HepG2 (cell line): ENCODE data around the gene EIF4G2. TPM values are rescaled to one million over a fixed set of nuclear protein-coding genes. Genes with fewer than 3 reads are reported as not detected.

Experiments
- AKAP8 ChIP-seq: sonication (generic); formaldehyde crosslinking; IDR thresholded peaks from 2 replicates; pipeline ENCODE4 v1.5.1; 2020; ENCODE audit warnings: mild to moderate bottlenecking, missing genetic modification reagents
- GMEB1 ChIP-seq: sonication (generic); formaldehyde crosslinking; IDR thresholded peaks from 2 replicates; pipeline ENCODE4 v1.5.1; 2020; ENCODE audit warnings: missing genetic modification reagents, mild to moderate bottlenecking, borderline replicate concordance
- HMG20A ChIP-seq: IDR thresholded peaks from 2 replicates; pipeline ENCODE4 v1.6.1; 2016; ENCODE audit warnings: borderline replicate concordance
- NAIF1 ChIP-seq: sonication (generic); formaldehyde crosslinking; IDR thresholded peaks from 2 replicates; pipeline ENCODE4 v1.5.0; 2020; ENCODE audit warnings: mild to moderate bottlenecking, missing genetic modification reagents, borderline replicate concordance
- REPIN1 ChIP-seq: sonication (generic); formaldehyde crosslinking; IDR thresholded peaks from 2 replicates; pipeline ENCODE4 v1.8.0; 2022; ENCODE audit warnings: missing genetic modification reagents, low read depth, mild to moderate bottlenecking, borderline replicate concordance
- SOX5 ChIP-seq: IDR thresholded peaks from 2 replicates; pipeline ENCODE4 v1.6.1; 2016; ENCODE audit warnings: borderline replicate concordance
- ZBTB7A ChIP-seq: sonication (generic); formaldehyde crosslinking; IDR thresholded peaks from 2 replicates; pipeline ENCODE4 v1.8.0; 2022; ENCODE audit warnings: mild to moderate bottlenecking, missing genetic modification reagents
- ZNF574 ChIP-seq: sonication (generic); formaldehyde crosslinking; IDR thresholded peaks from 2 replicates; pipeline ENCODE4 v1.4.0; 2020; ENCODE audit warnings: missing genetic modification reagents
- ZNF7 ChIP-seq: IDR thresholded peaks from 2 replicates; pipeline ENCODE4 v1.6.1; 2016; ENCODE audit warnings: missing biosample characterization, missing genetic modification reagents
- polyA plus RNA-seq, 8 experiments: library from polyadenylated mRNA; depleted of rRNA in 3 of 8; stranded (reverse) in 7 of 8; unstranded in 1 of 8; fragments of >200 nt; fragmentation: Illumina TruSeq in 4 of 8; extraction: Trizol in 4 of 8; gene quantifications; 2 replicates each; pipeline versions ENCODE4 v1.2.1 to v1.2.3, GENCODE V29; 2011 to 2016; ENCODE audit warnings: low read depth in 4 of 8, missing spikeins in 1 of 8, mixed read lengths in 1 of 8; ENCODE audit not compliant: insufficient read depth in 1 of 8
- total RNA-seq, 5 experiments: library from RNA; depleted of rRNA; stranded (reverse); fragments of >200 nt; fragmentation: Illumina TruSeq; extraction: Trizol; gene quantifications; 2 replicates each; pipeline ENCODE4 v1.2.3, GENCODE V29; 2016; ENCODE audit warnings: low read depth in 1 of 5
- TF ChIP-seq, protein P1 (sequence below): sonication (generic); formaldehyde crosslinking; IDR thresholded peaks from 2 replicates; pipeline ENCODE4 v1.4.0; 2020; ENCODE audit warnings: missing genetic modification reagents, borderline replicate concordance
- TF ChIP-seq, protein P2 (sequence below): sonication (generic); formaldehyde crosslinking; IDR thresholded peaks from 2 replicates; pipeline ENCODE4 v1.4.0; 2020; ENCODE audit warnings: mild to moderate bottlenecking, missing genetic modification reagents

Gene EIF4G2
- total and polyA plus RNA-seq, 2 of the 13 experiments (the other 11 are each of a cell fraction or from before 2014, with no cell fraction given), result 362 to 546 TPM

DNA sequence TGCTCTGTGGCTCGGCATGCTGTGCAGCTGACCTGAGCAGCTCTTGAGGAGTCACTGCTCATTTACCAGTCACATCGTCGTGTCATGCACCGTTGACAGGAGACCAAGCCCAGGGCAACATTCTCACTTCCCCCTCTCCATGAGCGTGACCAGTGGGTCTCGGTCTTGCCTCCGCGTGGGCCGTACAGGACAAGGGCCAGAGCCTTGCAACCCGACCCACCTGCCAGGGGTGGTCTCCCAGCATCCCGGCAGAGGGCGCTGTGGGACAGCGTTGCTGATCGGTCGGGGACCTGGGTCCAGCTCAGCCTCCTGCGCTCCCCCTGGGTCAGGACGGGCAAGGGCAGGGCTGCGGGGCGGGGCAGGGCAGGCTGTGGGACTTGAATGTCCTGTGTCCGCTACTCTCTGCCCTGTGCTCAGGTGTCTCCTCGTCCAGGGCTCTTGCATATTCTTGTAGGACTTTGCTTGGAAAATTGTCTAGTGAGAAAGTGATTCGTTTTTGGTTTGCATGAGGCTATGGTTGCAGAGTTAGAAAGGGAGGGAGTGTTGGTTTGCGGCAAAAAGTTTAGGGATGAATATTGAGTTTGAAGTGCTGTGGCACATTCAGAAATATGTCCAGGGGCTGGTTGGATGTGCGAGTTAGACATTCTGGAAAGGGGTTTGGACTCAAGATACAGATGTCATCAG lies 16.2 kb downstream of the EIF4G2 start (continued):
- TF ChIP-seq, protein P1, sequence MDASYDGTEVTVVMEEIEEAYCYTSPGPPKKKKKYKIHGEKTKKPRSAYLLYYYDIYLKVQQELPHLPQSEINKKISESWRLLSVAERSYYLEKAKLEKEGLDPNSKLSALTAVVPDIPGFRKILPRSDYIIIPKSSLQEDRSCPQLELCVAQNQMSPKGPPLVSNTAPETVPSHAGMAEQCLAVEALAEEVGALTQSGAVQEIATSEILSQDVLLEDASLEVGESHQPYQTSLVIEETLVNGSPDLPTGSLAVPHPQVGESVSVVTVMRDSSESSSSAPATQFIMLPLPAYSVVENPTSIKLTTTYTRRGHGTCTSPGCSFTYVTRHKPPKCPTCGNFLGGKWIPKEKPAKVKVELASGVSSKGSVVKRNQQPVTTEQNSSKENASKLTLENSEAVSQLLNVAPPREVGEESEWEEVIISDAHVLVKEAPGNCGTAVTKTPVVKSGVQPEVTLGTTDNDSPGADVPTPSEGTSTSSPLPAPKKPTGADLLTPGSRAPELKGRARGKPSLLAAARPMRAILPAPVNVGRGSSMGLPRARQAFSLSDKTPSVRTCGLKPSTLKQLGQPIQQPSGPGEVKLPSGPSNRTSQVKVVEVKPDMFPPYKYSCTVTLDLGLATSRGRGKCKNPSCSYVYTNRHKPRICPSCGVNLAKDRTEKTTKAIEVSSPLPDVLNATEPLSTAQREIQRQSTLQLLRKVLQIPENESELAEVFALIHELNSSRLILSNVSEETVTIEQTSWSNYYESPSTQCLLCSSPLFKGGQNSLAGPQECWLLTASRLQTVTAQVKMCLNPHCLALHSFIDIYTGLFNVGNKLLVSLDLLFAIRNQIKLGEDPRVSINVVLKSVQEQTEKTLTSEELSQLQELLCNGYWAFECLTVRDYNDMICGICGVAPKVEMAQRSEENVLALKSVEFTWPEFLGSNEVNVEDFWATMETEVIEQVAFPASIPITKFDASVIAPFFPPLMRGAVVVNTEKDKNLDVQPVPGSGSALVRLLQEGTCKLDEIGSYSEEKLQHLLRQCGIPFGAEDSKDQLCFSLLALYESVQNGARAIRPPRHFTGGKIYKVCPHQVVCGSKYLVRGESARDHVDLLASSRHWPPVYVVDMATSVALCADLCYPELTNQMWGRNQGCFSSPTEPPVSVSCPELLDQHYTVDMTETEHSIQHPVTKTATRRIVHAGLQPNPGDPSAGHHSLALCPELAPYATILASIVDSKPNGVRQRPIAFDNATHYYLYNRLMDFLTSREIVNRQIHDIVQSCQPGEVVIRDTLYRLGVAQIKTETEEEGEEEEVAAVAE (CRISPR knock-in tag), result no peak
- TF ChIP-seq, protein P2, sequence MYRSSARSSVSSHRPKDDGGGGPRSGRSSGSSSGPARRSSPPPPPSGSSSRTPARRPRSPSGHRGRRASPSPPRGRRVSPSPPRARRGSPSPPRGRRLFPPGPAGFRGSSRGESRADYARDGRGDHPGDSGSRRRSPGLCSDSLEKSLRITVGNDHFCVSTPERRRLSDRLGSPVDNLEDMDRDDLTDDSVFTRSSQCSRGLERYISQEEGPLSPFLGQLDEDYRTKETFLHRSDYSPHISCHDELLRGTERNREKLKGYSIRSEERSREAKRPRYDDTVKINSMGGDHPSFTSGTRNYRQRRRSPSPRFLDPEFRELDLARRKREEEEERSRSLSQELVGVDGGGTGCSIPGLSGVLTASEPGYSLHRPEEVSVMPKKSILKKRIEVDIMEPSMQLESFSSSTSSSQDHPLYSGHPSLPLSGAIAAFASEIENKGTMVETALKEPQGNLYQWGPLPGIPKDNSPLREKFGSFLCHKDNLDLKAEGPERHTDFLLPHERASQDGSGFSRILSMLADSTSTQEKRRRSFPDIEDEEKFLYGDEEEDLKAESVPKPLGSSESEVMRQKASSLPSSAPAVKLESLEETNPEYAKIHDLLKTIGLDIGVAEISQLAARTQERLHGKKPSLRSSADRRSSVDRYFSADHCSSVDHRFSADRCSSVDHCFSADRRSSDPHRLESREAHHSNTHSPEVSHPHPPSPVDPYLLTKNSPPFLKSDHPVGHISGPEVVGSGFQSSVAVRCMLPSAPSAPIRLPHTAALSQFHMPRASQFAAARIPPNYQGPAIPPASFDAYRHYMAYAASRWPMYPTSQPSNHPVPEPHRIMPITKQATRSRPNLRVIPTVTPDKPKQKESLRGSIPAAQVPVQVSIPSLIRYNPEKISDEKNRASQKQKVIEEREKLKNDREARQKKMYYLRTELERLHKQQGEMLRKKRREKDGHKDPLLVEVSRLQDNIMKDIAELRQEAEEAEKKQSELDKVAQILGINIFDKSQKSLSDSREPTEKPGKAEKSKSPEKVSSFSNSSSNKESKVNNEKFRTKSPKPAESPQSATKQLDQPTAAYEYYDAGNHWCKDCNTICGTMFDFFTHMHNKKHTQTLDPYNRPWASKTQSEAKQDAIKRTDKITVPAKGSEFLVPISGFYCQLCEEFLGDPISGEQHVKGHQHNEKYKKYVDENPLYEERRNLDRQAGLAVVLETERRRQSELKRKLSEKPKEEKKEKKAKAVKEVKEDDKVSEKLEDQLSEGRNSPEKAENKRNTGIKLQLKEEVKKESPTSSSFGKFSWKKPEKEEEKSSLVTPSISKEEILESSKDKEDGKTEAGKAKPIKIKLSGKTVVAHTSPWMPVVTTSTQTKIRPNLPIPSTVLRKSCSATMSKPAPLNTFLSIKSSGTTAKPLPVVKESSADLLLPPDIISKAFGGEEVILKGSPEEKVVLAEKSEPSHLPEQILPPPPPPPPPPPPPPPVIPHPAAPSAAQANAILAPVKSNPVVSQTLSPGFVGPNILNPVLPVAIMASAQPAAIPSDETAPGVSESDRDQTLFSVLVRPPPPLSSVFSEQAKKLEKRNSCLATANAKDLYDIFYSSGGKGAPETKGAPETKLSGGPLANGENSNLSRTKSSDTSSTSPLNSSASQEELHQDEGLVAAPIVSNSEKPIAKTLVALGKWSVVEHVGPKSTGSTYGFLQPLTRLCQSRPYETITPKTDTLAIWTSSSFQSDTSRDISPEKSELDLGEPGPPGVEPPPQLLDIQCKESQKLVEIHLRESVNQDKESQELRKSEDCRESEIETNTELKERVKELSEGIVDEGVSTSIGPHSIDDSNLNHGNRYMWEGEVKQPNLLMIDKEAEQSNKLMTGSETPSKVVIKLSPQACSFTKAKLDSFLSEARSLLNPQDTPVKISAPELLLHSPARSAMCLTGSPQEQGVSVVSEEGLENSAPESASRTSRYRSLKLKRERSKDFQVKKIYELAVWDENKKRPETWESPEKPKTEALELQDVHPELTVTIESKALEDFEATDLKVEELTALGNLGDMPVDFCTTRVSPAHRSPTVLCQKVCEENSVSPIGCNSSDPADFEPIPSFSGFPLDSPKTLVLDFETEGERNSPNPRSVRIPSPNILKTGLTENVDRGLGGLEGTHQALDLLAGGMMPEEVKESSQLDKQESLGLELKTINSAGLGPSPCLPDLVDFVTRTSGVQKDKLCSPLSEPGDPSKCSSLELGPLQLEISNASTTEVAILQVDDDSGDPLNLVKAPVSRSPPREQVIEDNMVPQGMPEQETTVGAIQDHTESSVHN (CRISPR knock-in tag), result no peak
- 0 out of 2 replicates have a peak, but pooled peaks have one; percentile 36 for TF ChIP-seq REPIN1 (CRISPR knock-in tag)
- TF ChIP-seq ZNF574 (CRISPR knock-in tag), result no peak
- TF ChIP-seq ZNF7 (CRISPR knock-in tag), result no peak
- TF ChIP-seq HMG20A (CRISPR knock-in tag), result no peak
- peak; percentile 83 for TF ChIP-seq ZBTB7A (CRISPR knock-in tag)
- TF ChIP-seq NAIF1 (CRISPR knock-in tag), result no peak
- TF ChIP-seq GMEB1 (CRISPR knock-in tag), result no peak
- TF ChIP-seq SOX5 (CRISPR knock-in tag), result 0 out of 2 replicates have a peak, but pooled peaks have one; percentile 32
- TF ChIP-seq AKAP8 (CRISPR knock-in tag), result no peak
